SJSA1 (cell line): ENCODE measurements around the gene PLXNC1. TPM values are rescaled to one million over a fixed set of nuclear protein-coding genes. Genes with fewer than 3 reads are reported as not detected.

Source experiments
- DNase-seq, 2 experiments: peaks; one replicate each; pipeline ENCODE4 v3.0.0-alpha.2; 2015 to 2020; ENCODE audit warnings: low spot score in 2 of 2, low read depth in 1 of 2
- H3K27ac ChIP-seq: fragments of 250-450 bp; sonication (Bioruptor Pico); 2 replicates; pipeline ENCODE4 v1.5.1; 2020; ENCODE audit warnings: mild to moderate bottlenecking, moderate library complexity
- H3K27me3 ChIP-seq: fragments of 250-450 bp; sonication (Bioruptor Pico); replicated peaks from 2 replicates; pipeline ENCODE4 v1.5.1; 2020; ENCODE audit warnings: mild to moderate bottlenecking, moderate library complexity
- H3K36me3 ChIP-seq: fragments of 250-450 bp; sonication (Bioruptor Pico); 2 replicates; pipeline ENCODE4 v1.5.1; 2020; ENCODE audit warnings: mild to moderate bottlenecking
- H3K4me1 ChIP-seq: fragments of 250-450 bp; sonication (Bioruptor Pico); replicated peaks from 2 replicates; pipeline ENCODE4 v1.6.1; 2021; ENCODE audit warnings: mild to moderate bottlenecking
- H3K4me3 ChIP-seq: fragments of 250-450 bp; sonication (Bioruptor Pico); 2 replicates; pipeline ENCODE4 v1.5.1; 2020; ENCODE audit warnings: mild to moderate bottlenecking
- H3K9me3 ChIP-seq: fragments of 250-450 bp; sonication (Bioruptor Pico); replicated peaks from 2 replicates; pipeline ENCODE4 v1.5.1; 2020; ENCODE audit warnings: mild to moderate bottlenecking
- total RNA-seq: library from RNA; depleted of rRNA; stranded (reverse); fragments of >200 nt; shearing (Covaris generic); gene quantifications from 2 replicates; pipeline ENCODE4 v1.2.3, GENCODE V29; 2014

The PLXNC1 gene
- total RNA-seq, 1 experiment from 2014 or later = 4.4 TPM

DNA sequence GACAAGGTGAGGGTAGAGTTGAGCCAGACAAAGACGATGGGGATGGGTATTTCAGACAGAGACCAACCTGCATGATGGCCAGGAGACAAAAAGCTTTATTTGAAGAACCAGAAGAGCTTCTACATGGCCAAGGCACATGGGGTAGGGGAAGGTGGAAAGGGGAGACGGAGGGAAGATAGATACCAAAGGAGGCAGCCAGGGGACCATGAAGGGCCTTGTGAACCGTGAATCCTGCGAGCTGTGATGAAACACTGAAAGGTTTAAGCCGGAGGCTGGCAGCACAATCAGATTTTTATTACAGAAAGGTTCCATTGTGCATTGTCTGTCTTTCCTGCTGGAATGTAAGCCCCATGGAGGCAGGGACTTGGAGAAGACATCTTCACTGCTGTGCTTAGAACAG lies 72.4 kb downstream of the PLXNC1 start:
- Histone ChIP-seq H3K9me3 (no peaks in the 10 kb centered on the region), H3K27ac (no peak overlapping the region), H3K4me1 (no peaks in the 10 kb centered on the region), H3K36me3 (no peaks in the 10 kb centered on the region), H3K4me3 (no peak overlapping the region), H3K27me3 (no peaks in the 10 kb centered on the region)
- no peak for DNase-seq

DNA sequence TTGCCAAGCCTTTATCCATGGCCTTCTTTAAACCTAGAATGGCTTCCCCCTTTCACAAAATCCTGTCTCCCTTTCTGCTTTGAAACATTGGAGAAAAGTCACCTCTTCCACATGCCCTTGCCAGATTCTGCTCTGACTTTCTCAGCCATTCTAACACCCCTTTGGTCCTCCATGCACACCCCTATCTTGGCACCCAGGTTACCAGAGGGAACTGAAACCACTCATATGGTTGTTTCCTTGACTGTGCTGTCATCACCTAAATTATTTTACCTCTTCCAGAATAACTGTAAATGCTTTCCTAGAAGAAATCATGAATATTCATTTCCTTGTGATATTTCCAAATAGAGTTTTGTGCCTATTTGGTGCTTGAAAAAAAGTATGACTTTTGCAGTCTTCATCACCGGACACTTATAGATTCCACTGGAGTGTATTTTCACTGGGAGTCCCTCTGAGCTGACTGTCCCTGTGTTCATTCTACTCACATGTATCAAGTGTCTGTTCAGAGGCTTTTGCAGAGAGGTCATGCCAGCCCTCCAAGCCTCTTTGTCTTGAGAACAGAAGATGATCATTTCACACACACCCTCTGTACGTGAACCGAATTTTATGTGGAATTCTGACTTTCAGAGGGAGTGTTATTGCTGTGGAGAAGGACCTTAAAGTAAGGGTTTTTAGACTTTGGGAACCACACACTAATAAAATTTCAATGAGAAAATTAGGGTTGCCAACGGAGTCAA lies 74.1 kb downstream of the PLXNC1 start:
- no peak overlapping the region for H3K27ac ChIP-seq
- H3K36me3 ChIP-seq = no peaks in the 10 kb centered on the region
- no peak for DNase-seq
- no peaks in the 10 kb centered on the region for H3K27me3 ChIP-seq
- H3K4me1 ChIP-seq = no peaks in the 10 kb centered on the region
- H3K4me3 ChIP-seq = no peak overlapping the region
- no peaks in the 10 kb centered on the region for H3K9me3 ChIP-seq

DNA sequence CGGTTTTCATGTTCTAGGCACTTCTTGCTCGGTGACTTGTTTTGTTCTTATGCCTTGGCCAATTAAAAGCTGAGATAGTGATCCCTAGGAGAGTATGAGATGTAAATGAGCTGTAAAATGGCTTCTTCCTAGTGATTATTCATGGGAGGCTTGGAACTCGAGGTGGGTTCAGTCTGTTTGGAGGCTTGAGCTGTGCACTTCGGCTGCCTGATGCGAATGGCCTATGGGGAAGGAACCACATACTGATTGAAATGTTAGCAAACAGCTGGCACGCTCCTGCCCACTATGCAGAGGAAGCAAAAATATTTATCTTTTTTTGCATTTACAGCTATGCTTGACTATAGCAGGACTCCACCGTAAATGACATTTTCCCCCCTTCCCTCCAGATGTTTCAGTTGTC lies 75.5 kb downstream of the PLXNC1 start:
- no peak overlapping the region for H3K27ac ChIP-seq
- H3K36me3 ChIP-seq = no peaks in the 10 kb centered on the region
- H3K27me3 ChIP-seq = peaks cover 6% of the 10 kb centered on the region; the same call in 1 of the 2 replicates

DNA sequence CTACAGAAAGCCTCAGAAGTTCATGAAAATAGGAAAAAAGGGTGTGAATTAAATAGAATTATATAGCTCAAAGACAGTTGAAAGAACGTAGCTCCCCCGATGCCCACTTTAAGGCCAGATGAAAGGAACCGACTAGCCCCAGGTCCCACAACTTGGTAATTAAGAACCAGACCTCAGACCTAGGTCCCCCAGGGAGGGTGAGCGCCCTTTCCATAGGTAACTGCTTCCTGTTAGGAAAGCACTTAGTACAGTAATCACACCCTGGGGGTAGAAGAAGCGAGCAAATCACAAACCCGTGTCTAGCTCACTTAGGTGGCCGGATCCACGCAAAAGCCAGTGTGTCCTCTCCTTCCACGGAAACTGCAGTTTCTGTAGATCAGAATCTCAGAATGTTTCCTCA lies 77.1 kb downstream of the PLXNC1 start:
- Histone ChIP-seq H3K36me3 (no peaks in the 10 kb centered on the region), H3K27me3 (peaks cover 6% of the 10 kb centered on the region; the same call in 1 of the 2 replicates), H3K4me1 (no peaks in the 10 kb centered on the region), H3K4me3 (no peak overlapping the region), H3K9me3 (no peaks in the 10 kb centered on the region), H3K27ac (no peak overlapping the region)
- DNase-seq = no peak

More for the DNA sequence above, 75.5 kb downstream of the PLXNC1 start:
- H3K9me3 ChIP-seq = no peaks in the 10 kb centered on the region
- no peaks in the 10 kb centered on the region for H3K4me1 ChIP-seq
- no peak for DNase-seq
- no peak overlapping the region for H3K4me3 ChIP-seq

DNA sequence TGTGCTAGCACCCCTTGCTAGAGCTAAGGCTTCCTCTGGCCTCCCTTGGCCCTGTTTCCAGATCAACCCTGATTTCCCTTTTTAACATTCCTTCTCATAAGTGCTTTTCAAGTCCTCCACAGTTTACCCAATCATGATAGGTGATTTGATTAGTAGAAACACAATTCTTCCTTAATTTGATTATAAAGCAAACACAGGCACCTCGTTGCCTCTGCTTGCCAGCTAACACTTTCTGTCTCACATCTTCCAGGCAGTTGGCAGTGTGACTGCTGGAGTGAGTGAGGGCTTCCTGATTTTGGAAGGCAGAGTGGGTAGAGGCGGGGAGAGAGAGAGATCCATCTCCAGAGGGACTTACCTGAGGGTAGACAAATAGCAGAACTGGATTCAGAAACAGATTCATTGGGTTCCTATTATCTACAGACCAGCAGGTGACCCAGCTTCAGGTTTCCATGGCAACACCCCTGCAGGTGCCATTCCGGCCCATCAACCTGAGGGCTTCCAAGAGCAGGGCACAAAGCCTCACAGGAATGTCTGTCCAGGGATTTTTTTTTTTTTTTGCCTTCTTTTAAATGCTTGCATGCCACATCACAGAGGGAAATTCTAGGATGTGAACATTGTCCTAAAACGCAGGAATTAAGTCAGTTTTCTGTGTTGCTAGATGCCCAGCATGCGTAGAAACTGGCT lies 77.7 kb downstream of the PLXNC1 start:
- no peak for DNase-seq
- Histone ChIP-seq H3K4me1 (no peaks in the 10 kb centered on the region), H3K27ac (no peak overlapping the region), H3K36me3 (no peaks in the 10 kb centered on the region), H3K4me3 (no peak overlapping the region), H3K9me3 (no peaks in the 10 kb centered on the region), H3K27me3 (peaks cover 6% of the 10 kb centered on the region; the same call in 1 of the 2 replicates)

DNA sequence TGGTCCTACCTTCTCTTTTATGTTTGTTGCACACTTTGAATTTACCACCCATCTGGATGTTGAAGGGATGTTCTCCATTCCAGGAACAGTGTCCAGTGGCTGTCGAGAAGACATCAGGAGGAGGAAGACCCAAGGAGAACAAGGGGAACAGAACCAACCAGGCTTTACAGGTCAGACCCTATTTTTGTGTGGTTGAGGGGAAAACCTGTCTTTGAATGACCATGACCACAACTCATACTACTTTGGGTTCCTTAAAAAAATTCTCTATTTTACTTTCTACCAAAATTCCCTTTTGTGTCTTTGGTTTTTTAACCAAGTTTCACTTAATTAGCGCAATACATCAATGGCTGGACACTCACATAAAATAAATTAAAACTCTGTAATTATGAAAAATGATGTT lies 78.7 kb downstream of the PLXNC1 start:
- Histone ChIP-seq H3K27ac (no peak overlapping the region), H3K36me3 (no peaks in the 10 kb centered on the region), H3K9me3 (no peaks in the 10 kb centered on the region), H3K27me3 (peaks cover 6% of the 10 kb centered on the region; the same call in 1 of the 2 replicates), H3K4me1 (no peaks in the 10 kb centered on the region), H3K4me3 (no peak overlapping the region)
- DNase-seq = no peak

DNA sequence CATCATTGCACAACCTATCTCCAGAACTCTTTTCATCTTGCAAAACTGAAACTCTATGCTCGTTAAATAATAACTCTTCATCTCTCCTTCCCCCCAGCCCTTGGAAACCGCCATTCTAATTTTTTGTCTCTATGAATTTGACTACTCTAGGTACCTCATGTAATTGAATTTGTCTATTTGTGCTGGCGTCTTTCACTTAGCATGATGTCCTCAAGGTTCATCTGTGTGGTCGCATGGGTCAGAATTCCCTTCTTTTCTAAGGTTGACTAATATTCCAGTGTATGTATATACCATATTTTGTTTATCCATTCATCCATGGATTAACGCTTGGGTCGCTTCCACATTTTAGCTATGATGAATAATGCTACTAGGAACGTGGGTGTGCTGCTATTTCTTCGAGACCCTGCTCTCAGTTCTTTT lies 80.1 kb downstream of the PLXNC1 start:
- Histone ChIP-seq H3K36me3 (no peaks in the 10 kb centered on the region), H3K4me1 (no peaks in the 10 kb centered on the region), H3K4me3 (no peak overlapping the region), H3K27me3 (peaks cover 6% of the 10 kb centered on the region; the same call in 1 of the 2 replicates), H3K9me3 (no peaks in the 10 kb centered on the region), H3K27ac (no peak overlapping the region)
- no peak for DNase-seq

DNA sequence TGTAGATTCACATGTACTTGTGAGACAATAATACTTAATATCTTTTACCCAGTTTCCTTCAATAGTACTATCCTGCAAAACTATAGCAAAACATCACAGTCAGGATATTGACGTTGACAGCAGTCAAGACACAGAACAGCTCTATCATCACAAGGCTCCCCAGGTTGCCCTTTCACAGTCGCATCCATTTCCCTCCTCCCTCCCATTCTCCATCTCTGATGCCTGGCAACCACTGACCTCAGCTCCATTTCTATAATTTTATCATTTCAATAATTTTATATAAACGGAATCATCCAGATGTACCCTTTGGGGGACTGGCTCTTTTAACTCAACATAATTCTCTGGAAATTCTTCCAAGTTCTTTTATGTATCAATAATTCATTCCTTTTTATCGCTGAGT lies 81.5 kb downstream of the PLXNC1 start:
- Histone ChIP-seq H3K36me3 (no peaks in the 10 kb centered on the region), H3K27me3 (peaks cover 6% of the 10 kb centered on the region; the same call in 1 of the 2 replicates), H3K4me1 (no peaks in the 10 kb centered on the region), H3K9me3 (no peaks in the 10 kb centered on the region), H3K27ac (no peak overlapping the region), H3K4me3 (no peak overlapping the region)
- no peak for DNase-seq

DNA sequence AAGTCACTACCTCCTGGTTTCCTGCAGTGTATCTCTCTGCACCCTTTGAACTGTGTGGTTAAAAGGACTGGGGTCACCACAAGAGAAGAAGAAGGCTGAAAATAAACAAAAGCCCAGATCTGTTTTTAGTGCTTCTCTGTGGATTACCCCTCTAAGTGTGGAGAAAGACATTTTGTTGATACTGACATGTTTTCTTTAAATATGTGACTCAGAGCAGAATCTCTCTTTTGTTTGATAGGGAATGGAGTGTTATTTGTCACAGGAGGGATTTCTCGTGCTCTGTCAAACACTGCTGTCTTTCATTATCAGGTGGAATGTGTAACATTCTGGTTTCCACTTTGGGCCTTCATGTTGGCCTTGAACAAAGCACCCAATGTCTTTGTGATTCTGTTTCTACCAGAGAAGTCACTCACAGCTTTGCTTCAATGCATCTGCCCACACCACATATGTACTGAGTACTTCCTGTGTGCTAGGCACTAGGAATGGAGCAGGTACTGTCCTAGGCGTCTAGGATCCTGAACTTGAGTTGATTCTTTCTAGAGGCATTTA lies 82.1 kb downstream of the PLXNC1 start:
- no peaks in the 10 kb centered on the region for H3K36me3 ChIP-seq
- peaks cover 6% of the 10 kb centered on the region; the same call in 1 of the 2 replicates for H3K27me3 ChIP-seq
- H3K4me1 ChIP-seq = no peaks in the 10 kb centered on the region
- H3K9me3 ChIP-seq = no peaks in the 10 kb centered on the region
- DNase-seq = peak in 1 of 2 experiments; percentile 15
- H3K4me3 ChIP-seq = no peak overlapping the region
- H3K27ac ChIP-seq = no peak overlapping the region

DNA sequence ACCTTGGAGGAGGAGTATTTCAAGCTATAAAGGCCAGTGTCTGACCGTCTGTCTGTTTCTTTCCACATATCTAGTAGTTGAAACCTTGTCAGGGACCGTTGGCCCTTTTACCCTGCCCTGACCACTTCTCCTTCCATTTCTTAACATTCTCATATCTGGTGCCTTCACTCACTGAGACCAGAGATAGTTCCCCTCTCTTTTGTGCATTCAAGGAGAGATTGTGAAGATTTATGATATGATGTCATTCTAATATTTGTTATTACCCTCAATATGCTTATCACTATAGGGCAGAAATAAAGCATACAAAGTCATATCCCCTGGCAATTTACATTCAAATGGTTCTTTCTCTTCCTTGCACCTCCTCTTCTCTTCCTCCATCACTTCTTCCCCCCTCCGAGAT lies 83.3 kb downstream of the PLXNC1 start:
- Histone ChIP-seq H3K4me1 (no peaks in the 10 kb centered on the region), H3K4me3 (no peak overlapping the region), H3K27ac (no peak overlapping the region), H3K27me3 (peaks cover 6% of the 10 kb centered on the region; the same call in 1 of the 2 replicates), H3K9me3 (no peaks in the 10 kb centered on the region), H3K36me3 (no peaks in the 10 kb centered on the region)
- no peak for DNase-seq

DNA sequence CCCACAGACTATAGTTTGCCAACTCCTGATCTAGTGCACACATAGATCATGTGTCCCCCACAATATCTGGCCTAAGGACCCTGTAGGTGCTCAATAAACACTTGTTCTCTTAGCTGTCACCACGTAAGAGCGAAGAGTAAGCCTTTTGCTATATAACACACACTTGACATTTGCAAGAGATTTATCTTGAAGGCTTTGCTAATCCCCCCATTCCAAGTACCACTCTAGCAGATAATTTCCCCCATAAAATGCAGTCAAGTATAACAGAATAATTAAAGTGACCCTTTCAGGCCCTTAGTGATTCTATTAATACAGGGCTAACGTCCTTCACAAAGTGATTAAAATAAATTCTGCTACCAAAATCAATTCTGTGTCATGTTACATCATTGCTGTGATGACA lies 87.5 kb downstream of the PLXNC1 start:
- Histone ChIP-seq H3K4me3 (no peak overlapping the region), H3K27ac (no peak overlapping the region), H3K36me3 (no peaks in the 10 kb centered on the region), H3K27me3 (peaks cover 7% of the 10 kb centered on the region), H3K9me3 (no peaks in the 10 kb centered on the region), H3K4me1 (no peaks in the 10 kb centered on the region)
- no peak for DNase-seq

DNA sequence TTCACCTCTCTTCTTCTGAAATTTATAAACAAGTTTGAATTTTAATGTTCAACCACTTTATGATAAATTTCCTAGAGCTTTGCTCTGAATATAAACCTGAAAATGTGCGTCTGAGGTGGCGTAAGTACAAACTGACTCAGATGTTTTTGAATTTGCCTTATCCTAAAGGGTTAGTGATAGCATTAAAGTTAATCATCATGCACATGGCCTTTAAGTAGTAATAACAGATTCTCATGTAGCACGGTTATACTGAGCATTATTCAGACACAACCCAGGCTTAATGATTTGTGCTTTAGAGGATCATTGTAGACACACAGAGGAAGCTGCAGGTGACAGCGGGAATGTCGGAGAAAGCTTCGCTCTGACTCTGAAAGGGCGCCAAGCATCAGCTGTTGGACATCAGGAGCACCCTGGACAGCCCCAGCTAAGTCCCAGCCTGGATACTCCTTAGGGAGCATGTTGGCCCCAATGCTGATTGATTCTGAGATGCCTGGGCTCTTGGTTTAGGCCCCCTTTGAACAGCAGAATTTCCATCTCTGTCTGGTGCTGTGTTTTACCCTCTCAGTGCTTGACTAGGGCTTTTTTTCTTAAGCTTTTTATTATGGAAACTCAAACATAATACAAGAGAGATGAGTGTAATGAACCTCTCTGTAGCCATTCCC lies 91.1 kb downstream of the PLXNC1 start:
- no peaks in the 10 kb centered on the region for H3K4me1 ChIP-seq

DNA sequence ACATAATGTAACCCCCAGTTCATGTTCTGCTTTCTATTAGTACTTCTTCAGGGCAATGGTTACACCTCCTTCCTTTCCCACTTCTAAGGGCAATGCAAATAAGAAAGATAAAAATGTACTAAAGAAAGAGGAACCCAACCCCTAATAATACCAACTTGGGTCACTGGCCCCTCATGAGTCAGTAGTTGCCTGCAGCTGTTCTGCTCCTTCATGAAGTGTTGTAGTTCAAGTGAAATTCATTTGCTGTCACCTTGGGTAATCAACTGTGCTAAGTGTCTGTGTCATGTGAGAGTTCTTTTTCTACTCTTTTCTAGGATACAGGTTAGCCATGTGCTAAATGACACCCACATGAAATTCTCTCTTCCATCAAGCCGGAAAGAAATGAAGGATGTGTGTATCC lies 91.8 kb downstream of the PLXNC1 start:
- H3K36me3 ChIP-seq = no peaks in the 10 kb centered on the region
- H3K27ac ChIP-seq = no peak overlapping the region
- H3K9me3 ChIP-seq = no peaks in the 10 kb centered on the region
- no peak overlapping the region for H3K4me3 ChIP-seq
- no peaks in the 10 kb centered on the region for H3K4me1 ChIP-seq
- no peak for DNase-seq
- H3K27me3 ChIP-seq = peaks cover 7% of the 10 kb centered on the region

More for the DNA sequence above, 91.1 kb downstream of the PLXNC1 start:
- no peak for DNase-seq
- no peaks in the 10 kb centered on the region for H3K36me3 ChIP-seq
- no peak overlapping the region for H3K4me3 ChIP-seq
- H3K27me3 ChIP-seq = peaks cover 7% of the 10 kb centered on the region
- no peaks in the 10 kb centered on the region for H3K9me3 ChIP-seq
- H3K27ac ChIP-seq = no peak overlapping the region

DNA sequence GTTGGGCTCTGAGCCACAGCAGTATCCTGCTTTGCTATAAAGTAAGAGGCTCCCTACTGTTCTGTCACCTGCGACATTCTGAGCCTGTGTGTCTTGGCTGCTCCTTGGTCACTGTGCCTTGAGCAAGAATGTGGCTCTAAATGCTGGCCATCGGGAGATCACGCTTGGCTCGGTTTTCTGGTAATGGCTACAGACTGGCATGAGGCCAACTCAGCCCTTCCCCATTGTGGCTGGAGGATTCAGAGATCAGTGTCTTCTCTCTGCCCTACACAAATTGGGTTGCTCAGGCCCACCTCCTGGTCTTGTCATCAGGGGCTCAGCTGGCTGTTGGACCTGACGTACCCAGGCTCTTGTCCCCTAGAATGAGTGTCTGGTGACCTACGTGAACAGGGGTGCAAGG lies 94.5 kb downstream of the PLXNC1 start:
- no peaks in the 10 kb centered on the region for H3K36me3 ChIP-seq
- DNase-seq = no peak
- H3K27ac ChIP-seq = no peak overlapping the region
- no peak overlapping the region for H3K4me3 ChIP-seq
- no peaks in the 10 kb centered on the region for H3K4me1 ChIP-seq
- no peaks in the 10 kb centered on the region for H3K9me3 ChIP-seq
- peaks cover 4% of the 10 kb centered on the region; the same call in 1 of the 2 replicates for H3K27me3 ChIP-seq
